ENCODE data around the gene MYCT1. TPM values are rescaled to one million over a fixed set of nuclear protein-coding genes. Genes with fewer than 3 reads are reported as not detected.

MYCT1 gene
- polyA plus RNA-seq, 1 experiment = 0.02 TPM

GRCh38 chr6:152771061-152771687 lies 73.5 kb downstream of the MYCT1 start:
- Histone ChIP-seq H3K27me3 (ENCODE audit: control insufficient read depth, insufficient read depth, low read length) (no peaks in the 10 kb centered on the region), H3K36me3 (ENCODE audit: control insufficient read depth, insufficient read depth, low read length) (no peaks in the 10 kb centered on the region), H3K4me3 (ENCODE audit: low read depth, low read length) (no peak overlapping the region)
- ChIA-PET POLR2A (no interaction called here), CTCF (no interaction called here)
- TF ChIP-seq CTCF (IDR thresholded peaks at IDR 0.05; ENCODE audit: insufficient read depth, low read depth, low read length) = no peak
- no peak for DNase-seq (ENCODE audit: low read depth)

Other genes with a start within 250 kb of the MYCT1 start
- gene SYNE1, start 60.5 kb upstream of the MYCT1 start, polyA plus RNA-seq (2011; rRNA removed) = 42.6 and 44.2 TPM in 2 replicates
- 0.06 TPM in 1 of 2 replicates, not detected in the other for gene VIP, start 52.9 kb downstream of the MYCT1 start, polyA plus RNA-seq (2011; rRNA removed)

Measured in BJ (cell line).